Measurements from ENCODE around the gene MUSTN1. TPM values are rescaled to one million over a fixed set of nuclear protein-coding genes. Genes with fewer than 3 reads are reported as not detected.

MUSTN1 gene
- total RNA-seq, 2 donors from 2014 or later, result 3.2 to 4.2 TPM

- no peaks in the 10 kb centered on the region for H3K4me1 Mint-ChIP-seq
- 91 to 100% methylated on average over 3 to 9 of the region's 9 CpGs for WGBS, 2 experiments (ENCODE audit: insufficient coverage in 1 of 2, insufficient read length in 1 of 2)
- Histone ChIP-seq H3K27me3 (ENCODE audit: control insufficient read depth, insufficient read depth, low read length, poor library complexity, severe bottlenecking) (no peaks in the 10 kb centered on the region), H3K36me3 (ENCODE audit: control insufficient read depth, insufficient read depth, low read length) (no peaks in the 10 kb centered on the region), H3K4me3 (ENCODE audit: low read length) (no peak overlapping the region), H3K4me1 (ENCODE audit: control insufficient read depth, insufficient read depth, low read length) (no peaks in the 10 kb centered on the region), H3K9me3 (ENCODE audit: control insufficient read depth, low read length) (no peaks in the 10 kb centered on the region), H3K27ac (ENCODE audit: low read depth, low read length) (no peak overlapping the region), H3K9ac (ENCODE audit: extremely low read depth, low read length, poor library complexity, severe bottlenecking) (no peak overlapping the region)
- no peak for DNase-seq
- H3K4me3 Mint-ChIP-seq, result no peak overlapping the region
- TF ChIP-seq CTCF (conservative IDR thresholded peaks at IDR 0.05), result no peak
- H3K27ac Mint-ChIP-seq, result no peak overlapping the region
- no peaks in the 10 kb centered on the region for H3K36me3 Mint-ChIP-seq (ENCODE audit: low read depth)
- H3K9me3 Mint-ChIP-seq, result no peaks in the 10 kb centered on the region
- no peaks in the 10 kb centered on the region for H3K27me3 Mint-ChIP-seq (ENCODE audit: insufficient read depth)
Observed at GRCh38 chr3:52795298-52795900, 39.4 kb downstream of the MUSTN1 start.

GRCh38 chr3:52794612-52795099, 40.2 kb downstream of the MUSTN1 start, which contains the start of gene ITIH3:
Gene ITIH3 (plus strand): TSS chr3:52794796. CDS start chr3:52794804, 8 bp downstream.
- H3K4me1 ChIP-seq (ENCODE audit: control insufficient read depth, insufficient read depth, low read length), result no peaks in the 10 kb centered on the region
- peak within 1 kb of the TSS; percentile 24 for H3K27ac ChIP-seq (ENCODE audit: low read depth, low read length)
- no peak within 1 kb of the TSS for H3K27ac Mint-ChIP-seq
- DNase-seq, result no peak
- H3K27me3 Mint-ChIP-seq (ENCODE audit: insufficient read depth), result no peaks in the 10 kb centered on the region
- H3K27me3 ChIP-seq (ENCODE audit: control insufficient read depth, insufficient read depth, low read length, poor library complexity, severe bottlenecking), result no peaks in the 10 kb centered on the region
- no peaks in the 10 kb centered on the region for H3K9me3 Mint-ChIP-seq
- no peaks in the 10 kb centered on the region for H3K36me3 ChIP-seq (ENCODE audit: control insufficient read depth, insufficient read depth, low read length)
- no peaks in the 10 kb centered on the region for H3K4me1 Mint-ChIP-seq
- no peak within 1 kb of the TSS for H3K9ac ChIP-seq (ENCODE audit: extremely low read depth, low read length, poor library complexity, severe bottlenecking)
- 84 to 89% methylated on average over 7 to 10 of the region's 10 CpGs for WGBS, 2 experiments (ENCODE audit: insufficient coverage in 1 of 2, insufficient read length in 1 of 2)
- H3K36me3 Mint-ChIP-seq (ENCODE audit: low read depth), result no peaks in the 10 kb centered on the region
- H3K4me3 ChIP-seq (ENCODE audit: low read length), result no peak within 1 kb of the TSS
- TF ChIP-seq CTCF (conservative IDR thresholded peaks at IDR 0.05), result no peak
- no peak within 1 kb of the TSS for H3K4me3 Mint-ChIP-seq
- H3K9me3 ChIP-seq (ENCODE audit: control insufficient read depth, low read length), result no peaks in the 10 kb centered on the region

GRCh38 chr3:52793702-52794611, 40.9 kb downstream of the MUSTN1 start:
- 89 to 90% methylated on average over 5 to 9 of the region's 9 CpGs for WGBS, 2 experiments (ENCODE audit: insufficient coverage in 1 of 2, insufficient read length in 1 of 2)
- Mint-ChIP-seq H3K27ac (no peak overlapping the region), H3K36me3 (ENCODE audit: low read depth) (no peaks in the 10 kb centered on the region), H3K27me3 (ENCODE audit: insufficient read depth) (no peaks in the 10 kb centered on the region), H3K9me3 (no peaks in the 10 kb centered on the region), H3K4me3 (no peak overlapping the region), H3K4me1 (no peaks in the 10 kb centered on the region)
- Histone ChIP-seq H3K9me3 (ENCODE audit: control insufficient read depth, low read length) (no peaks in the 10 kb centered on the region), H3K9ac (ENCODE audit: extremely low read depth, low read length, poor library complexity, severe bottlenecking) (no peak overlapping the region), H3K36me3 (ENCODE audit: control insufficient read depth, insufficient read depth, low read length) (no peaks in the 10 kb centered on the region), H3K27me3 (ENCODE audit: control insufficient read depth, insufficient read depth, low read length, poor library complexity, severe bottlenecking) (no peaks in the 10 kb centered on the region), H3K4me1 (ENCODE audit: control insufficient read depth, insufficient read depth, low read length) (no peaks in the 10 kb centered on the region), H3K27ac (ENCODE audit: low read depth, low read length) (peak overlapping the region; percentile 24), H3K4me3 (ENCODE audit: low read length) (no peak overlapping the region)
- DNase-seq, result no peak
- TF ChIP-seq CTCF (conservative IDR thresholded peaks at IDR 0.05), result no peak
